H9 (cell line): ENCODE measurements around the gene PRKCZ. TPM values are rescaled to one million over a fixed set of nuclear protein-coding genes. Genes with fewer than 3 reads are reported as not detected.

Source experiments
- DNase-seq: peaks from one replicate; pipeline ENCODE4 v3.0.0-alpha.2; 2017
- H2AFZ ChIP-seq: one replicate; pipeline ENCODE4 v1.6.1; 2013; ENCODE audit warnings: mild to moderate bottlenecking, low read length, control low read depth, moderate library complexity
- H2AK5ac ChIP-seq: 2 replicates; pipeline ENCODE4 v1.6.1; 2013; ENCODE audit warnings: low read length, control low read depth, mixed read lengths; ENCODE audit not compliant: insufficient read length
- H2BK120ac ChIP-seq: one replicate; pipeline ENCODE4 v1.6.1; 2013; ENCODE audit warnings: low read depth, mild to moderate bottlenecking, low read length, control low read depth, inconsistent platforms; ENCODE audit not compliant: poor library complexity, severe bottlenecking
- H2BK12ac ChIP-seq: 2 replicates; pipeline ENCODE4 v1.6.1; 2013; ENCODE audit warnings: low read length, control low read depth, mixed read lengths, low read depth; ENCODE audit not compliant: insufficient read length
- H2BK15ac ChIP-seq: 2 replicates; pipeline ENCODE4 v1.6.1; 2013; ENCODE audit warnings: low read depth, low read length, control low read depth
- H2BK20ac ChIP-seq: one replicate; pipeline ENCODE4 v1.6.1; 2013; ENCODE audit warnings: low read depth, mild to moderate bottlenecking, low read length, control low read depth, inconsistent platforms; ENCODE audit not compliant: poor library complexity, severe bottlenecking
- H2BK5ac ChIP-seq: 2 replicates; pipeline ENCODE4 v1.6.1; 2013; ENCODE audit warnings: low read length, control low read depth, mixed read lengths; ENCODE audit not compliant: insufficient read length
- H3K14ac ChIP-seq: 2 replicates; pipeline ENCODE4 v1.6.1; 2013; ENCODE audit warnings: low read length, control low read depth; ENCODE audit not compliant: insufficient read depth
- H3K18ac ChIP-seq: 2 replicates; pipeline ENCODE4 v1.6.1; 2013; ENCODE audit warnings: low read depth, mild to moderate bottlenecking, mixed read lengths, low read length, control low read depth; ENCODE audit not compliant: insufficient read length
- H3K23ac ChIP-seq: 2 replicates; pipeline ENCODE4 v1.6.1; 2013; ENCODE audit warnings: low read length, control low read depth, mixed read lengths, low read depth; ENCODE audit not compliant: insufficient read length
- H3K23me2 ChIP-seq: 2 replicates; pipeline ENCODE4 v1.6.1; 2013; ENCODE audit warnings: low read depth, mild to moderate bottlenecking, mixed read lengths, low read length, control low read depth; ENCODE audit not compliant: insufficient read length, poor library complexity, severe bottlenecking
- H3K27ac ChIP-seq: 2 replicates; pipeline ENCODE4 v1.5.1; 2013; ENCODE audit warnings: low read length, control low read depth, mixed read lengths, low read depth; ENCODE audit not compliant: insufficient read length
- H3K27me3 ChIP-seq: 2 replicates; pipeline ENCODE4 v1.6.1; 2013; ENCODE audit warnings: low read length, control low read depth, inconsistent platforms; ENCODE audit not compliant: insufficient read depth
- H3K4ac ChIP-seq: 2 replicates; pipeline ENCODE4 v1.6.1; 2013; ENCODE audit warnings: low read depth, mild to moderate bottlenecking, control low read depth, inconsistent platforms, low read length, moderate library complexity
- H3K4me1 ChIP-seq: 2 replicates; pipeline ENCODE4 v1.6.1; 2013; ENCODE audit warnings: low read length, control low read depth, inconsistent platforms; ENCODE audit not compliant: insufficient read depth
- H3K4me2 ChIP-seq: 2 replicates; pipeline ENCODE4 v1.6.1; 2013; ENCODE audit warnings: low read length, control low read depth, mixed read lengths; ENCODE audit not compliant: insufficient read length, insufficient read depth
- H3K56ac ChIP-seq: 2 replicates; pipeline ENCODE4 v1.6.1; 2013; ENCODE audit warnings: low read depth, mild to moderate bottlenecking, mixed read lengths, low read length, control low read depth; ENCODE audit not compliant: insufficient read length
- H3K79me1 ChIP-seq: 2 replicates; pipeline ENCODE4 v1.6.1; 2013; ENCODE audit warnings: low read depth, mild to moderate bottlenecking, moderate library complexity, low read length, control low read depth, inconsistent platforms; ENCODE audit not compliant: insufficient read depth, poor library complexity, severe bottlenecking
- H3K79me2 ChIP-seq: 2 replicates; pipeline ENCODE4 v1.6.1; 2013; ENCODE audit warnings: low read length, control low read depth, inconsistent platforms; ENCODE audit not compliant: insufficient read depth
- H3K9ac ChIP-seq: 2 replicates; pipeline ENCODE4 v1.6.1; 2013; ENCODE audit warnings: low read length, control low read depth, mixed read lengths; ENCODE audit not compliant: insufficient read length; ENCODE audit errors: extremely low read depth
- H3K9me3 ChIP-seq: one replicate; pipeline ENCODE4 v1.6.1; 2013; ENCODE audit warnings: low read depth, low read length, inconsistent platforms; ENCODE audit not compliant: control insufficient read depth
- H3T11ph ChIP-seq: one replicate; pipeline ENCODE4 v1.6.1; 2013; ENCODE audit warnings: mild to moderate bottlenecking, low read length, control low read depth, inconsistent platforms
- H4K20me1 ChIP-seq: one replicate; pipeline ENCODE4 v1.6.1; 2013; ENCODE audit not compliant: control insufficient read depth, insufficient read length, insufficient read depth
- H4K5ac ChIP-seq: 2 replicates; pipeline ENCODE4 v1.6.1; 2013; ENCODE audit warnings: low read depth, mild to moderate bottlenecking, mixed read lengths, low read length, control low read depth; ENCODE audit not compliant: insufficient read length
- H4K8ac ChIP-seq: replicated peaks from 2 replicates; pipeline ENCODE4 v1.6.1; 2013; ENCODE audit warnings: low read length, control low read depth, mixed read lengths, low read depth; ENCODE audit not compliant: insufficient read length
- H4K91ac ChIP-seq: 2 replicates; pipeline ENCODE4 v1.6.1; 2013; ENCODE audit warnings: low read depth, mild to moderate bottlenecking, moderate library complexity, mixed read lengths, low read length, control low read depth; ENCODE audit not compliant: insufficient read length
- H3K27ac Mint-ChIP-seq, 3 experiments: 2 replicates in 2 of 3; 3 replicates in 1 of 3; pipeline ENCODE4 v1.8.0; 2020 to 2021; ENCODE audit warnings: mixed read lengths in 3 of 3, mild to moderate bottlenecking in 1 of 3, moderate library complexity in 1 of 3
- H3K27me3 Mint-ChIP-seq: 2 replicates; pipeline ENCODE4 v1.8.0; 2021; ENCODE audit warnings: low read depth, mild to moderate bottlenecking, moderate library complexity, mixed read lengths
- H3K36me3 Mint-ChIP-seq, 3 experiments: 2 replicates in 2 of 3; 3 replicates in 1 of 3; pipeline ENCODE4 v1.8.0; 2020 to 2021; ENCODE audit warnings: low read depth in 3 of 3, mixed read lengths in 3 of 3; ENCODE audit not compliant: insufficient read depth in 1 of 3
- H3K4me1 Mint-ChIP-seq, 2 experiments: 2 replicates each; pipeline ENCODE4 v1.8.0; 2020; ENCODE audit warnings: mixed read lengths in 2 of 2
- H3K4me3 Mint-ChIP-seq, 2 experiments: 2 replicates in 1 of 2; 3 replicates in 1 of 2; pipeline ENCODE4 v1.8.0; 2020 to 2021; ENCODE audit warnings: mild to moderate bottlenecking in 2 of 2, mixed read lengths in 2 of 2, moderate library complexity in 1 of 2
- H3K9me3 Mint-ChIP-seq, 2 experiments: 2 replicates in 1 of 2; 3 replicates in 1 of 2; pipeline ENCODE4 v1.8.0; 2020; ENCODE audit warnings: mild to moderate bottlenecking in 2 of 2, mixed read lengths in 2 of 2, moderate library complexity in 1 of 2
- CTCF ChIP-seq: fragments of 200-600 bp; sonication (generic); conservative IDR thresholded peaks from 3 replicates; pipeline ENCODE4 v1.8.0; 2021; ENCODE audit warnings: antibody characterized with exemption, mild to moderate bottlenecking
- WGBS: extraction: QIAGEN DNeasy Blood & Tissue Kit; methylation state at CpG from one replicate; pipeline ENCODE4 v1.1.7; 2013; ENCODE audit warnings: missing lambda C conversion rate, low lambda C conversion rate, mixed read lengths; ENCODE audit not compliant: insufficient read length; ENCODE audit errors: extremely low coverage; 5-methylcytosine and 5-hydroxymethylcytosine counted together
- total RNA-seq: library from RNA; stranded (reverse); gene quantifications from 2 replicates; pipeline ENCODE4 v1.2.1, GENCODE V29; 2021

Gene PRKCZ
- total RNA-seq, 1 experiment from 2014 or later = 48.4 TPM

DNA sequence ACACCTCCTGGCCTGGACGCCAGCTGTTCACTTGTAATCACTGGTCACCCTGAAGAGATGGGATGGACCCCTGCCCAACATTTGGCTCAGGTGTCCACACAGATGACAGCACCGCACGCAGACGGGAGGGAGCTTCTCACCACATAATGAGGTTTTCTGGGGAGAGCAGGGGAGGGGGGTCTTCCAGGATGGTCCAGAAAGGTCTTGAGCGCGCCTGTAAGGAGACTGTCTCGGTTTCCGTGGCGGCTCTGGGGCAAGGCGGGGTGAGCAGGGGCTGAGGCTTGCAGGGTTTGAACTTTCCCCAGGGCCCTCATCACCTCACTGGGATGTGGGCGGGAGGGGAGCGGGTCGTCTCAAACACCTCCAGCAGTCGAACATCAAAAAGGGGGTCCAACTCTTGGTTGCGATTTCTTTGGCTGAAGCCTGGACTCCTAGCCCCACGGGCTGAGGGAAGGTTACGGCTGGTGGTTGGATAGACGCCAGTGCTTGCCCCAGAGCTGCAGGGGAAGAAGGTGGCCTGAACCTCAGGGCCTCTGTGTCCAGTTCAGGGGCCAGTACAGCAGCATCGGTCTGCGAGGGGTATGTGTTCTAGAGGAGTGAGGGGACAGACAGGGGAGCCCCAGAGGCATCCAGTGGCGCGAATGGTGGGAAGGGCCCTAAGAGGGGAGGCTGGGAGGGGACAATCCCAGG lies 53.8 kb downstream of the PRKCZ start:
- Histone ChIP-seq H3K18ac (no peak overlapping the region), H4K91ac (no peak overlapping the region), H4K20me1 (no peaks in the 10 kb centered on the region), H3K27me3 (no peaks in the 10 kb centered on the region), H3K4ac (no peak overlapping the region), H3K14ac (no peak overlapping the region), H3K56ac (no peak overlapping the region), H2AFZ (no peak overlapping the region), H3K9ac (no peak overlapping the region), H2BK120ac (no peak overlapping the region), H3K4me2 (no peak overlapping the region), H3T11ph (no peak overlapping the region), H3K9me3 (no peaks in the 10 kb centered on the region), H4K8ac (no peak overlapping the region), H2BK20ac (no peak overlapping the region), H2BK12ac (no peak overlapping the region), H2AK5ac (no peak overlapping the region), H3K79me1 (no peaks in the 10 kb centered on the region), H3K23ac (no peak overlapping the region), H2BK5ac (no peak overlapping the region), H3K23me2 (no peaks in the 10 kb centered on the region), H4K5ac (no peak overlapping the region), H3K4me1 (no peaks in the 10 kb centered on the region), H2BK15ac (no peak overlapping the region), H3K27ac (no peak overlapping the region), H3K79me2 (no peaks in the 10 kb centered on the region)
- WGBS = no CpG with 5 or more reads among the region's 22 CpGs
- H3K4me1 Mint-ChIP-seq = peaks cover 3 to 15% of the 10 kb centered on the region in 2 experiments; a peak in 3 of 4 replicates
- peaks cover 0 to 7% (median 6%) of the 10 kb centered on the region in 3 experiments; a peak in 4 of 7 replicates for H3K36me3 Mint-ChIP-seq
- H3K9me3 Mint-ChIP-seq = no peaks in the 10 kb centered on the region
- peak overlapping the region in 1 of 2 experiments; percentile 21; a peak in 1 of 5 replicates for H3K4me3 Mint-ChIP-seq
- no peak for TF ChIP-seq CTCF
- no peak for DNase-seq
- H3K27ac Mint-ChIP-seq = peak overlapping the region; percentile 80 to 91 (median 91)
- no peaks in the 10 kb centered on the region for H3K27me3 Mint-ChIP-seq
